Fibroblast of peridontal ligament (primary cell): ENCODE data around the gene LARGE2.

ENCODE experiments used
- DNase-seq: peaks from one replicate; pipeline ENCODE4 v3.0.0-alpha.2; 2010; ENCODE audit errors: extremely low read depth

Gene LARGE2

GRCh38 chr11:45922425-45923082, at the start of gene LARGE2:
LARGE2 (plus strand) TSS chr11:45922656; CDS start chr11:45922883, 227 bp downstream.
- no peak for DNase-seq

GRCh38 chr11:45876401-45876800, 46.1 kb upstream of the LARGE2 start:
- DNase-seq, result no peak

- DNase-seq, result no peak
These were observed 45.2 kb upstream of the LARGE2 start for GRCh38 chr11:45877221-45877620.

- DNase-seq, result no peak
These were observed 44.6 kb upstream of the LARGE2 start for GRCh38 chr11:45877845-45878244.

- DNase-seq, result no peak
These were observed 42.4 kb upstream of the LARGE2 start for GRCh38 chr11:45879803-45880686.

- no peak for DNase-seq
These were observed 41.5 kb upstream of the LARGE2 start for GRCh38 chr11:45880772-45881570.

GRCh38 chr11:45881708-45882368, 40.6 kb upstream of the LARGE2 start:
- DNase-seq, result no peak

- DNase-seq, result no peak
These were observed 37.8 kb upstream of the LARGE2 start for GRCh38 chr11:45884596-45885185.

- peak; percentile 13 for DNase-seq
These were observed 37.1 kb upstream of the LARGE2 start, which contains the start of gene MAPK8IP1 for GRCh38 chr11:45885274-45885920. MAPK8IP1 (plus strand) TSS chr11:45885651; CDS start chr11:45885821, 170 bp downstream.

GRCh38 chr11:45885921-45886721, 36.3 kb upstream of the LARGE2 start:
- no peak for DNase-seq

- no peak for DNase-seq
These were observed 35.5 kb upstream of the LARGE2 start for GRCh38 chr11:45886816-45887520.

- no peak for DNase-seq
These were observed 34.9 kb upstream of the LARGE2 start for GRCh38 chr11:45887587-45887986.

- no peak for DNase-seq
These were observed 32.9 kb upstream of the LARGE2 start for GRCh38 chr11:45889555-45889954.

GRCh38 chr11:45889966-45890365, 32.5 kb upstream of the LARGE2 start:
- no peak for DNase-seq

GRCh38 chr11:45890886-45891550, 31.4 kb upstream of the LARGE2 start:
- DNase-seq, result no peak

GRCh38 chr11:45892856-45893255, 29.6 kb upstream of the LARGE2 start:
- DNase-seq, result no peak

- no peak for DNase-seq
These were observed 27.8 kb upstream of the LARGE2 start for GRCh38 chr11:45894555-45895247.
